GM15510 (cell line): Measurements from ENCODE around the gene CRNKL1.

Experiments
- POLR2A ChIP-seq: IDR thresholded peaks from 3 replicates; pipeline ENCODE4 v1.6.1; 2011; ENCODE audit warnings: borderline replicate concordance; ENCODE audit not compliant: insufficient read length; ENCODE audit errors: extremely low read depth

The CRNKL1 gene

GRCh38 chr20:20052074-20052970 lies at the start of gene CRNKL1, which contains the start of gene CFAP61:
CRNKL1 (minus strand) TSS chr20:20052466; CDS start chr20:20052342, 124 bp downstream.
CFAP61 (plus strand) TSS chr20:20052532; CDS start chr20:20056654, 4,122 bp downstream.
- peak; percentile 83 for TF ChIP-seq POLR2A

- no peak for TF ChIP-seq POLR2A
Measured at GRCh38 chr20:20100881-20101280, 48.6 kb upstream of the CRNKL1 start.

- no peak for TF ChIP-seq POLR2A
Measured at GRCh38 chr20:20096421-20096820, 44.2 kb upstream of the CRNKL1 start.

- TF ChIP-seq POLR2A, result no peak
Measured at GRCh38 chr20:20095114-20095872, 43.0 kb upstream of the CRNKL1 start.

- no peak for TF ChIP-seq POLR2A
Measured at GRCh38 chr20:20094410-20094809, 42.1 kb upstream of the CRNKL1 start.

- no peak for TF ChIP-seq POLR2A
Measured at GRCh38 chr20:20092827-20093226, 40.6 kb upstream of the CRNKL1 start.

GRCh38 chr20:20089939-20090338 lies 37.7 kb upstream of the CRNKL1 start:
- TF ChIP-seq POLR2A, result no peak

- no peak for TF ChIP-seq POLR2A
Measured at GRCh38 chr20:20089018-20089417, 36.8 kb upstream of the CRNKL1 start.

GRCh38 chr20:20085812-20086211 lies 33.5 kb upstream of the CRNKL1 start:
- no peak for TF ChIP-seq POLR2A

- TF ChIP-seq POLR2A, result no peak
Measured at GRCh38 chr20:20085071-20085470, 32.8 kb upstream of the CRNKL1 start.

- no peak for TF ChIP-seq POLR2A
Measured at GRCh38 chr20:20084296-20084752, 32.1 kb upstream of the CRNKL1 start.

GRCh38 chr20:20083807-20084206 lies 31.5 kb upstream of the CRNKL1 start:
- TF ChIP-seq POLR2A, result no peak

GRCh38 chr20:20079102-20079784 lies 27.0 kb upstream of the CRNKL1 start:
- TF ChIP-seq POLR2A, result no peak

GRCh38 chr20:20078041-20078440 lies 25.8 kb upstream of the CRNKL1 start:
- no peak for TF ChIP-seq POLR2A
